HG02938 (cell line): ENCODE results near the gene HDDC3.

ENCODE experiments used
- ATAC-seq: cut with Tn5 transposase; IDR thresholded peaks from one replicate; pipeline ENCODE4 v1.9.1; 2021; ENCODE audit warnings: mild to moderate bottlenecking, moderate library complexity; ENCODE audit not compliant: unreplicated experiment

The HDDC3 gene

DNA sequence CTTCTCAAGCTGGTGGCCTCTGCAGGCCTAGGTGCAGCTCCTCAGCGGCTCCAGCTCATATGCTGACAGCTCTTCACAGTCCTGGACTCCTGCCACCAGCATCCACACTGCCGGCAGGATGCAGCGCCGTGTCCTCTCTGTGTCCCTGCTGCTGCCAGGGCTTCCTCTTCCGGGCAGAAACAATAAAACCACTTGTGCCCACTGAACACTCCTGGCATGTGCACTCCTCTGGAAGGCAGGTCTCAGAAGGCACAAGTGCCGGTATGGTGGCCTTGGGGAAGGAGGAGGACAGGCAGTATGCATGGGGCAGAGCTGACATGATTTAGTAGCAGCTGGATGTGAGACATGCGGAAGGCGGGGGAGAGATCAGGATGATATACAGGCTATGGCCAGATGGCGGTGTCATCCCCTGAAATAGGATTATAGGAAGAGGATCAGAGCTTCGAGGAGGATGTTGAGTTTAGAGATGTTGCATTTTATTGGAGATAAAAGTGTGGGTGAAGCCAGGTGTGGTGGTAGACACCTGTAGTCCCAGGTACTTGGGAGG, 36.7 kb downstream of the HDDC3 start:
- no peak for ATAC-seq

DNA sequence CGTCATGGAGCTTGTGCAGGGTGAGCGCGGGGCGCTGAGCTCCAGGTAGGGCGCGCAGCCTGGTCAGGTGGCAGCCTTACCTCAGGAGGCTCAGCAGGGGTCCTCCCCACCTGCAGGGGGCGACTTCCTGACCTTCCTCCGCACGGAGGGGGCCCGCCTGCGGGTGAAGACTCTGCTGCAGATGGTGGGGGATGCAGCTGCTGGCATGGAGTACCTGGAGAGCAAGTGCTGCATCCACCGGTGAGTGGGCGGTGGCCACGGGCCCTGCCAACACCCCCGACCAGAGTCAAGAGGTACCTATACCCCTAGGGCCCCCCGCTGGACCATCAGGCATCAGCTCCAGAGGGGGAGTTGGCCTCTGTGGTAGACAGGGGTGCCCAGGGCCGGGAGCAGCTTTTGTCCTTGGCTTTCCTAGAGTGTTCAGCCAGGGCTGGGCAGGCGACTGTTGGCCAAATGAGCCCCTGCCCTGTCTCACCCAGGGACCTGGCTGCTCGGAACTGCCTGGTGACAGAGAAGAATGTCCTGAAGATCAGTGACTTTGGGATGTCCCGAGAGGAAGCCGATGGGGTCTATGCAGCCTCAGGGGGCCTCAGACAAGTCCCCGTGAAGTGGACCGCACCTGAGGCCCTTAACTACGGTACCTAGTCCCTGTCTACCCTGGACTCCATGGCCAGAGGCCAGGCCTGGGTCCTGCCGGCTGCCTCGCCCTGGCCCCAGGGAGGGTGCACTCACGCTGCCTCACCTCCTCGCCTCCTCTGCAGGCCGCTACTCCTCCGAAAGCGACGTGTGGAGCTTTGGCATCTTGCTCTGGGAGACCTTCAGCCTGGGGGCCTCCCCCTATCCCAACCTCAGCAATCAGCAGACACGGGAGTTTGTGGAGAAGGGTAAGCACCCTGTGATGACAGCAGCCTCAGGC, 38.9 kb downstream of the HDDC3 start:
- no peak for ATAC-seq

DNA sequence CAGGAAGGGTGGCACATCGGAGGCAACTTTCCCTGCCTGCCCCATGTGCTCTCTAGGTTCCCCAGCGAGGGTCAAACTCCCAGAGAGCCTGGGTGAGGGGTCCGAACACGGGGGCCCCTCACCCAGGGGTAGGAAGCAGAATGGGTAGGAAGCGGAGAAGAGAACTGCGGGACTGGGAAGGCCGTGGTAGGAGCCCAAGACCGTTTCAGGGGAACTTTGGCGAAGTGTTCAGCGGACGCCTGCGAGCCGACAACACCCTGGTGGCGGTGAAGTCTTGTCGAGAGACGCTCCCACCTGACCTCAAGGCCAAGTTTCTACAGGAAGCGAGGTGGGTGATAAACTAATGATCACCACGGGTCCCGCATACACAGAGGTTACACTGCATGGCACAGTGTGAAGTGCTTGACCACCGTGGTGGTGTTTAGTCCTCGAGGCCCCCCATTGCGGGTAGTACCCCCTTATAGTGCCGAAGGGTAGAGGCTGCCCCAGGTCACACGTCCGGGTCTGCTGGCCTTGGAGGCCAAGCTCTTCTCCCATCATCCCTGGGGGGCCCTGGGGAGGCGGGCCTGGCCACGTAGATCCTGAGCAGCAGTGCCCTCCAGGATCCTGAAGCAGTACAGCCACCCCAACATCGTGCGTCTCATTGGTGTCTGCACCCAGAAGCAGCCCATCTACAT, 39.7 kb downstream of the HDDC3 start:
- no peak for ATAC-seq

DNA sequence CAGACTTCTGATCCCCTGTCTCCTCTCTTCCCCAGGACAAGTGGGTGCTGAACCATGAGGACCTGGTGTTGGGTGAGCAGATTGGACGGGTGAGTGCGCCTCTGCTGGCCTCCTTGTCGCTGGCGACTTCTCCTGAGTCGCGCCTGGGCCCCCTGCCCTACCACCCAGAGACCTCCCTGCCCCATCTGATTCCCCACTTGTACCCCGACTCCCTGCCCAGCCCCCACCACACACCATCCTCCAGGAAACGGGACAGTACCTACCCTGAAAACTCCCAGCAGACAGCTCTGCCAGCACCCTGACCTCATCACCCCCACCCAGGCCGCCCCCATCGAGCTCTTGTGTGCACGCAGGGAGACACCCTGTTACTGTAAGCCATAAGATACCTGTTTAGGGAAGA, 40.3 kb downstream of the HDDC3 start:
- no peak for ATAC-seq

DNA sequence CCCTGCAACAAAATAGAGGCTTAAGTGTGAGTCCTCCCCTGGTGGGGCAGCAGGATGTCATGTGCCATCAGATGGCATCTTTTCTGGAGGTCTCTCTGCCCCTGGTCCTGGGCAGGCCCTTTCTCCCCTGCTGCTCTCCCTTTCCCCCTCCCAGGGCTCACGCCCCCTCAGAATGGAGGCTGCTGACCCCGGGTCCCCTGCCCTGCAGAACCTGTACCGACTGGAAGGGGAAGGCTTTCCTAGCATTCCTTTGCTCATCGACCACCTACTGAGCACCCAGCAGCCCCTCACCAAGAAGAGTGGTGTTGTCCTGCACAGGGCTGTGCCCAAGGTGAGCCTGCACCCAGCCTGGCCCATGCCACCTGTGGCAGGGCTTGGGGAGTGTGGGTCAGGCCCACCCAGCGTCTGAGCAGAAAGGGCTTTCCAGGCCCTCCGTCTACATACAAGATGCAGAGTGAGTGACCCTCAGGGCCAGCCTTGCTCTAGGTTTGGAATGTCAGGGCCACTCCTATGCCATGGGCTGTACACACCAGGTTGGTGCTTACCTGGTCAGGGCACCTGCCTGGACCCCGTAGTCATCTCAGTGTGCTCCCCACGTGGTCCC, 40.9 kb downstream of the HDDC3 start:
- ATAC-seq, result no peak

DNA sequence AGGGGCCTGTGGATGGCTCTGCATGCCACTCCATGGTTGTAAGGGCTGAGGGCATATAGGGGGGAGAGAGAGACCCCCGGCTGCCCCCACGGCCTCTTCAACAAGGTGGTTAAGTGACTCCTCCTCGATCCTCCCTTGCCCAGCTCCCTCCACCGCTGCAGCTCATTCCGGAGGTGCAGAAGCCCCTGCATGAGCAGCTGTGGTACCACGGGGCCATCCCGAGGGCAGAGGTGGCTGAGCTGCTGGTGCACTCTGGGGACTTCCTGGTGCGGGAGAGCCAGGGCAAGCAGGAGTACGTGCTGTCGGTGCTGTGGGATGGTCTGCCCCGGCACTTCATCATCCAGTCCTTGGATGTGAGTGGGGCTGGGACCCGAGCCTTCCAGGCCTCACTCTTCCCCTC, 41.5 kb downstream of the HDDC3 start:
- ATAC-seq, result no peak

DNA sequence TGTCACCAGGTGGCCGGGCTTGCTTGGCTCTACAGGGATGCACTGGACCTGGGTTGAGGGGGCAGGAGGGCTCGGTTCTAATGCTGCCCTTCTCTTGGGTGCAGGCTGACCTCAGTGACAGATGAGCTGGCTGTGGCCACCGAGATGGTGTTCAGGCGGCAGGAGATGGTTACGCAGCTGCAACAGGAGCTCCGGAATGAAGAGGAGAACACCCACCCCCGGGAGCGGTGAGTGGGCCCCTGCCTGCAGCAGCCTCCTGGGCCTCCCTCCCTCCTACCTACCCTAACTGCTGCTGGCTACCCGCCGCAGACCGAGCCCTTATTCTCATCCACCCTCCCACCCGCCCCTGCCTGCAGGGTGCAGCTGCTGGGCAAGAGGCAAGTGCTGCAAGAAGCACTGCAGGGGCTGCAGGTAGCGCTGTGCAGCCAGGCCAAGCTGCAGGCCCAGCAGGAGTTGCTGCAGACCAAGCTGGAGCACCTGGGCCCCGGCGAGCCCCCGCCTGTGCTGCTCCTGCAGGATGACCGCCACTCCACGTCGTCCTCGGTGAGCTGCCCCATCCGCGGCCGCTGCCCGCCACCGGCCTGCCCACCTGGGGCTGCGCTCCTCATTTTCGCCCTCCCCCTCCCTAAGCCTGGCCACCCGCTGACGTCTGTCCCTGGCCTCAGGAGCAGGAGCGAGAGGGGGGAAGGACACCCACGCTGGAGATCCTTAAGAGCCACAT, 42.5 kb downstream of the HDDC3 start:
- ATAC-seq, result no peak

DNA sequence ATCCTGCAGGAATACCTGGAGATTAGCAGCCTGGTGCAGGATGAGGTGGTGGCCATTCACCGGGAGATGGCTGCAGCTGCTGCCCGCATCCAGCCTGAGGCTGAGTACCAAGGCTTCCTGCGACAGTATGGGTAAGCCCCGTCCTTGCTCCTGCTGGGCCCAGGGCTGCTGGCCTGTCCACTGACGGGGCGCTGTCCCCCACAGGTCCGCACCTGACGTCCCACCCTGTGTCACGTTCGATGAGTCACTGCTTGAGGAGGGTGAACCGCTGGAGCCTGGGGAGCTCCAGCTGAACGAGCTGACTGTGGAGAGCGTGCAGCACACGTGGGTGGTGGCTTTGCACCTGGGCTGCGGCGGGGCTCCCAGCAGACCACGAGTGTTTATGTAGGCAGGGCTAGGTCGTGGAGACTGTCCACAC, 43.0 kb downstream of the HDDC3 start:
- ATAC-seq, result no peak

DNA sequence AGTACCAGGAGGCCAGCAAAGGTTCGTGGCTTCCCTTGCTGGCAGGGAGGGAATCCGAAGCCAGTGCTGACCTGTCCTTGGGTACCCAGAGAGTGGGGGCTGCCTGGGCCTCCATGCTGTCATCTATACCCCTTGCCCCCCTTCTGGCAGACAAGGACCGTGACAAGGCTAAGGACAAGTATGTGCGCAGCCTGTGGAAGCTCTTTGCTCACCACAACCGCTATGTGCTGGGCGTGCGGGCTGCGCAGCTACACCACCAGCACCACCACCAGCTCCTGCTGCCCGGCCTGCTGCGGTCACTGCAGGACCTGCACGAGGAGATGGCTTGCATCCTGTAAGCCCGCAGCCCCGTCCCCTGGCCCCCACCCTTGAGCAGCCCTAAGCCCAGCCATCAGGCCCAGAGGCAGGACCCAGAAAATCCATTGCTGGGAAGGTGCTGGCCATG, 45.3 kb downstream of the HDDC3 start:
- ATAC-seq, result no peak

DNA sequence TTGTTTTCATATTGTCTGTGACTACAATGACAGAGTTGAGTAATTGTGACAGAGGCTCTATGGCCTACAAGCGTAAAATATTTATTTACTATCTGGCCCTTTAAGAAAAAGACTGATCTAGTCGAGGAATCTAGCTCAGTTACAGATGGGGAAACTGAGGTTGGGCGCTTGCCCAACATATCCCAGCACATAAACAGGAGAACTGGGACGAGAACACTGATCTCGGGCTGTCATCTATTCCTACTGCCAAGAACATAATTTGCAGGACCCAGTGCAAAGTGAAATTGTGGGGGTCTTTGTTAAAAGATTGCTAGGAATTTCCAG, 46.1 kb downstream of the HDDC3 start:
- no peak for ATAC-seq

DNA sequence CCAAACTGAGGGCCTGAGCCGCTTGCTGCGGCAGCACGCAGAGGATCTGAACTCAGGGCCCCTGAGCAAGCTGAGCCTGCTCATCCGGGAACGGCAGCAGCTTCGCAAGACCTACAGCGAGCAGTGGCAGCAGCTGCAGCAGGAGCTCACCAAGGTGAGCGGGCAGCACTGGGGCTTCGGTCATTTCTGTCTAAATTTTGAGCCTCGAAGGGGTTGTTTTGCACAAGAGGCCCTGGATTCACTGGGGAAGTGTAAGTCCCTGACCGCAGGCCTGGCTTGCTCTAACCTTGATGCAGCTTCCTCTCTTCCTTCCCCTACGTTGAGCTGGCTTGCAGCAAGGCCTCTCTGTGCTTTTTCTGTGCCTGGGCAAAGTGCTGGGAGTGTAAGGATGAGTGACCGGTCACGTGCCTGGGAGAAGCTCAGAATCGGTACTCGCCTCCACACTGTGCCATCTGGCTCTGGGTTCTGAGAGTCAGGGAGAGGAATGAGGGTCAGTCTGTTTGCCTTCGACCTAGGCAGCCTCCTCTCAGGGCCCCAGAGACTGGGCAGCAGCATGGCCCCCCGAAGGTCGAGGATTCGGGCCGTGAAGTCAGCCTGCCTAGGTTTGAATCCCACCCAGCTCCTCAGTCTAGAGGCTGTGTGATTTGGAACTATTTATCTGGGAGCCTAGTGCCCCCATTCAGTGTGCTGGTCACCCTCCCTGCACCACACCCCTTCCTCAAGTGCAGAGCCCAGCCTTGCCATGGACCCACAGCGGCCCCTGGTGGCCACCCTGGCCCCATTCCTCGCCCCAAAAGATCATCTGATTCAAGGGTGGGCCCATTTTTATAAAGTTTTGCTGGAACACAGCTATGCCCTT, 46.7 kb downstream of the HDDC3 start:
- no peak for ATAC-seq

DNA sequence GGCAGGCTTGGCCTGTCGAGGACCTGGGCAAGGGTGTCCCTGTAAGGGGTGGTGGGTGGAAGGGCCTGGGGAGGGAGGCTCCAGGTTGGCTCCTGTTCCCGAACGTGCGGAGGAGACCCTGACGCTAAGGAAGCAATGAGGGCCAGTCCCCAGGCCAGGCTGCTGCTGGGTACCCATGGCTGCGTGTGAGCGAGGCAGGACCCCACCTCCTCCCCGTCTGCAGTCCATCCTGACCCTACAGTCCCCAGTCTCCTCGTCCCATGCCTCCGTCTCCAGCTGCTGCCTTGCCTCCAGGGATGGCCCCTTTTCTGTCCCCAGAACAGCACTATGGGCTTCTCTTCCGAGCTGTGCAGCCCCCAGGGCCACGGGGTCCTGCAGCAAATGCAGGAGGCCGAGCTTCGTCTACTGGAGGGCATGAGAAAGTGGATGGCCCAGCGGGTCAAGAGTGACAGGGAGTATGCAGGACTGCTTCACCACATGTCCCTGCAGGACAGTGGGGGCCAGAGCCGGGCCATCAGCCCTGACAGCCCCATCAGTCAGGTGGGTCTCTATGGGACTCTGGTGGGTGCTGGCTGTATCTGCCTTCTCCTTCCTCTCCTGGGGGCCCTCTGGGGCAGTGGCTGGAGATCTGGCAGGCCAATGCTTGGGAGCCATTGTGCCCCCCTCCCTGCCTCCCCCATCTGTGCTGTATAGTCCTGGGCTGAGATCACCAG, 47.5 kb downstream of the HDDC3 start:
- ATAC-seq, result no peak

DNA sequence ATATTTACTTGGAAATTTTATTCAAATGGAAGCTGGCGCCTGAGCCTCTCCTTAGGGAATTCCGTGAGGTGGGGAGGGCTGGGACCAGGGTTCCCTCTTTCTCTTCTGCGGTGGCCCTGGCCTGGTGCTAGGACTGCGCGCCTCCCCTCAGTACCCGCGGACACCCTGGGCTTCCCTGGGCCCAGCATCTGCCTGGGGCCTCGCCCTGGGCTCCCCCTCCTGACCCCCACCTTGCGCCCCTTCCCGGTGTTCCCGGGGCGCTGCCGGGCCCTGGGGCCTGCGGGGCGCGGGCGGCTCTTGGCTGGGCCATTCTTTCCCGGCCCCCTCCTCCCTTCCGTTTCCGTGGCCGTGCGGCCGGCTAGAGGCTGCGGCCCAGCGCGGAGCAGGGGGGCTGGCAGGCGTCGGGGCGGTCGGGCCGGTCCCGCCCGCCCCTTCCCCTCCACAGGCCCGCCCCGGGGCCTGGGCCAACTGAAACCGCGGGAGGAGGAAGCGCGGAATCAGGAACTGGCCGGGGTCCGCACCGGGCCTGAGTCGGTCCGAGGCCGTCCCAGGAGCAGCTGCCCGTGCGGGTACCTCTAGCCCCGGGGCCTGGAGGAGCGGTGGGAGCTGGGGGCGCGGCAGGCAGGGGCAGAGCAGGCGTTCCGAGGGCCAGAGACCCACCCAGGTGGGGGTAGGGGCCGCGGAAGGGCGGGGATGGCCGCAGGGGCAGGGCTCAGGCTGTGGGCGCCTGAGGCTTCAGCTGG, 48.2 kb downstream of the HDDC3 start, which contains the start of gene FES:
TSS of gene FES (plus strand) at position 529 of the 743 bp plus-strand sequence. CDS start 542 bp downstream, outside the sequence.
- no peak for ATAC-seq

DNA sequence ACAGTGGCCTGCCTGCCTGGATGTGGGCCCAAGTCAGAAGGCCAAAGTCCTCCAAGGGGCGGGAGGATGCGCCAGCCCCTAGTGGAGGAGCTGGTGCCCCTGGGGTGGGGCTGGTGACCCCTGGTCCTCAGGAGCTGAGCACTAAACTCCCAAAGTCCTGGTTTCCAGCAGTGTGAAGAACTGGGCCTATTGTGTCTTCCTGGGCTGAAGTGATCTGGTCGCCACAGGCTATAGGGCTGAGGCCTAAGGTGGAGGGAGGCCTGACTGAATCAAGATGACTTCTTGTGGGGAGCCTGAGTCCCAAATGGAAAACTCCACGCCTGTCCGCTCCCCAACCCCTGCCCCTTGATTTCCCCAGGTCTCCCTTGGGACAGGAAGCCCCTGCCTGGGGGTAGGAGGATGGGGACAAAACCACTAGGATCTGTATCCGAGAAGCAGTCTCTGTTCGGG, 48.8 kb downstream of the HDDC3 start:
- no peak for ATAC-seq

DNA sequence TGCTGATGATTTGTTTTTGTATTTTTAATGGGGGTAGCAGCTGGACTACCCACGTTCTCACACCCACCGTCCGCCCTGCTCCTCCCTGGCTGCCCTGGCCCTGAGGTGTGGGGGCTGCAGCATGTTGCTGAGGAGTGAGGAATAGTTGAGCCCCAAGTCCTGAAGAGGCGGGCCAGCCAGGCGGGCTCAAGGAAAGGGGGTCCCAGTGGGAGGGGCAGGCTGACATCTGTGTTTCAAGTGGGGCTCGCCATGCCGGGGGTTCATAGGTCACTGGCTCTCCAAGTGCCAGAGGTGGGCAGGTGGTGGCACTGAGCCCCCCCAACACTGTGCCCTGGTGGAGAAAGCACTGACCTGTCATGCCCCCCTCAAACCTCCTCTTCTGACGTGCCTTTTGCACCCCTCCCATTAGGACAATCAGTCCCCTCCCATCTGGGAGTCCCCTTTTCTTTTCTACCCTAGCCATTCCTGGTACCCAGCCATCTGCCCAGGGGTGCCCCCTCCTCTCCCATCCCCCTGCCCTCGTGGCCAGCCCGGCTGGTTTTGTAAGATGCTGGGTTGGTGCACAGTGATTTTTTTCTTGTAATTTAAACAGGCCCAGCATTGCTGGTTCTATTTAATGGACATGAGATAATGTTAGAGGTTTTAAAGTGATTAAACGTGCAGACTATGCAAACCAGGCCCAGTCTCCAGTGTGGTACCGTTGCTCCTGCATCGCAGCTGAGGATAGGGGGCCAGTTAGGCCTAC, 49.4 kb downstream of the HDDC3 start:
- no peak for ATAC-seq

DNA sequence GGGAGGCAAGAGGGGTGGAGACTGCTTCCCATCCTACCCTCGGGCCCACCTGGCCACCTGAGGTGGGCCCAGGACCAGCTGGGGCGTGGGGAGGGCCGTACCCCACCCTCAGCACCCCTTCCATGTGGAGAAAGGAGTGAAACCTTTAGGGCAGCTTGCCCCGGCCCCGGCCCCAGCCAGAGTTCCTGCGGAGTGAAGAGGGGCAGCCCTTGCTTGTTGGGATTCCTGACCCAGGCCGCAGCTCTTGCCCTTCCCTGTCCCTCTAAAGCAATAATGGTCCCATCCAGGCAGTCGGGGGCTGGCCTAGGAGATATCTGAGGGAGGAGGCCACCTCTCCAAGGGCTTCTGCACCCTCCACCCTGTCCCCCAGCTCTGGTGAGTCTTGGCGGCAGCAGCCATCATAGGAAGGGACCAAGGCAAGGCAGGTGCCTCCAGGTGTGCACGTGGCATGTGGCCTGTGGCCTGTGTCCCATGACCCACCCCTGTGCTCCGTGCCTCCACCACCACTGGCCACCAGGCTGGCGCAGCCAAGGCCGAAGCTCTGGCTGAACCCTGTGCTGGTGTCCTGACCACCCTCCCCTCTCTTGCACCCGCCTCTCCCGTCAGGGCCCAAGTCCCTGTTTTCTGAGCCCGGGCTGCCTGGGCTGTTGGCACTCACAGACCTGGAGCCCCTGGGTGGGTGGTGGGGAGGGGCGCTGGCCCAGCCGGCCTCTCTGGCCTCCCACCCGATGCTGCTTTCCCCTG, 50.2 kb downstream of the HDDC3 start:
- ATAC-seq, result no peak
